A673 (cell line): Measurements from ENCODE around the gene PDE10A.

Experiments used
- CTCF ChIP-seq: fragments of 300-800, 200-600 bp; sonication (generic); conservative IDR thresholded peaks from 2 replicates; pipeline ENCODE4 v1.5.1; 2017; ENCODE audit warnings: low read depth, mild to moderate bottlenecking, antibody characterized with exemption, low read length, moderate library complexity, mixed read lengths
- EZH2 ChIP-seq: fragments of 200-600 bp; sonication (generic); IDR thresholded peaks from 2 replicates; pipeline ENCODE4 v1.6.1; 2017; ENCODE audit warnings: borderline replicate concordance, low read depth, mild to moderate bottlenecking, mixed read lengths, antibody characterized with exemption, low read length; ENCODE audit not compliant: poor library complexity, severe bottlenecking

GRCh38 chr6:165644586-165645266, 18.3 kb downstream of the PDE10A start:
- TF ChIP-seq CTCF: no peak
- TF ChIP-seq EZH2: no peak
